HL-60 (cell line): ENCODE measurements around the gene ITGB5.

Source experiments
- DNase-seq, 2 experiments: peaks; one replicate each; pipeline ENCODE4 v3.0.0-alpha.2; 2010 to 2020; ENCODE audit warnings: low read depth in 1 of 2, low spot score in 1 of 2
- H3K27ac ChIP-seq: fragments of 250-450 bp; sonication (Bioruptor Pico); replicated peaks from 2 replicates; pipeline ENCODE4 v1.5.1; 2020; ENCODE audit warnings: mild to moderate bottlenecking, moderate library complexity
- H3K27me3 ChIP-seq: fragments of 250-450 bp; sonication (Bioruptor Pico); 2 replicates; pipeline ENCODE4 v1.5.1; 2021; ENCODE audit warnings: mild to moderate bottlenecking, moderate library complexity; ENCODE audit not compliant: insufficient read depth, poor library complexity, severe bottlenecking
- H3K4me3 ChIP-seq: replicated peaks from 2 replicates; pipeline ENCODE4 v1.5.1; 2011; ENCODE audit warnings: mild to moderate bottlenecking, control low read depth, low read length; ENCODE audit not compliant: insufficient read depth
- GABPA ChIP-seq: IDR thresholded peaks from 2 replicates; pipeline ENCODE4 v1.6.1; 2012; ENCODE audit warnings: low read depth
- POLR2AphosphoS5 ChIP-seq: IDR thresholded peaks from 2 replicates; pipeline ENCODE4 v1.6.1; 2012; ENCODE audit warnings: low read depth
- SPI1 ChIP-seq: IDR thresholded peaks from 2 replicates; pipeline ENCODE4 v1.6.1; 2012; ENCODE audit warnings: low read depth, mild to moderate bottlenecking, borderline replicate concordance
- TF ChIP-seq, protein P1 (sequence below): IDR thresholded peaks from one replicate; pipeline ENCODE4 v1.5.1; 2011; ENCODE audit warnings: low read length, control low read depth, inconsistent platforms; ENCODE audit not compliant: insufficient read depth
- TF ChIP-seq, protein P2 (sequence below): IDR thresholded peaks from 2 replicates; pipeline ENCODE4 v1.6.1; 2012; ENCODE audit warnings: low read depth; ENCODE audit not compliant: insufficient replicate concordance

The ITGB5 gene

DNA sequence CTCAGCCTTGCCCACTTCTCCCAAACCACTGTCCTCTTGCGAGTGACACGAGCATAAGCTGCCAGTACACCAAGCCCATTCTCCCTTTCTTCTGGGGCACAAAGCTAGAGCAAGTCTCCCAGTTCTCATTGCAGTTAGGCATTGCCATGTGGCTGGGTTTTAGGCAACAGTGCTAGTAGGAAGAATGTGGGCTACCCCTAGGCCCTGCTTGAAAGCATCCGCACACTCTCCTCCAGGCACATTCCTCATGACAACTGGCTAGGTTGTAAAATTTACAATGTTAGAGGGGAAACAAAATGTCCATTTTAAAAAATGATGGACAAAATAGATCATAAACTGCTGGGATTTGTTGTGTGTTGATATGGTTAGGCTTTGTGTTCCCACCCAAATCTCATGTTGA, 19.7 kb downstream of the ITGB5 start:
- Histone ChIP-seq H3K27me3 (peaks cover 2% of the 10 kb centered on the region), H3K27ac (no peak overlapping the region), H3K4me3 (no peak overlapping the region)
- DNase-seq = no peak
- TF ChIP-seq, protein P1, sequence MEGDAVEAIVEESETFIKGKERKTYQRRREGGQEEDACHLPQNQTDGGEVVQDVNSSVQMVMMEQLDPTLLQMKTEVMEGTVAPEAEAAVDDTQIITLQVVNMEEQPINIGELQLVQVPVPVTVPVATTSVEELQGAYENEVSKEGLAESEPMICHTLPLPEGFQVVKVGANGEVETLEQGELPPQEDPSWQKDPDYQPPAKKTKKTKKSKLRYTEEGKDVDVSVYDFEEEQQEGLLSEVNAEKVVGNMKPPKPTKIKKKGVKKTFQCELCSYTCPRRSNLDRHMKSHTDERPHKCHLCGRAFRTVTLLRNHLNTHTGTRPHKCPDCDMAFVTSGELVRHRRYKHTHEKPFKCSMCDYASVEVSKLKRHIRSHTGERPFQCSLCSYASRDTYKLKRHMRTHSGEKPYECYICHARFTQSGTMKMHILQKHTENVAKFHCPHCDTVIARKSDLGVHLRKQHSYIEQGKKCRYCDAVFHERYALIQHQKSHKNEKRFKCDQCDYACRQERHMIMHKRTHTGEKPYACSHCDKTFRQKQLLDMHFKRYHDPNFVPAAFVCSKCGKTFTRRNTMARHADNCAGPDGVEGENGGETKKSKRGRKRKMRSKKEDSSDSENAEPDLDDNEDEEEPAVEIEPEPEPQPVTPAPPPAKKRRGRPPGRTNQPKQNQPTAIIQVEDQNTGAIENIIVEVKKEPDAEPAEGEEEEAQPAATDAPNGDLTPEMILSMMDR = no peak
- TF ChIP-seq, protein P2, sequence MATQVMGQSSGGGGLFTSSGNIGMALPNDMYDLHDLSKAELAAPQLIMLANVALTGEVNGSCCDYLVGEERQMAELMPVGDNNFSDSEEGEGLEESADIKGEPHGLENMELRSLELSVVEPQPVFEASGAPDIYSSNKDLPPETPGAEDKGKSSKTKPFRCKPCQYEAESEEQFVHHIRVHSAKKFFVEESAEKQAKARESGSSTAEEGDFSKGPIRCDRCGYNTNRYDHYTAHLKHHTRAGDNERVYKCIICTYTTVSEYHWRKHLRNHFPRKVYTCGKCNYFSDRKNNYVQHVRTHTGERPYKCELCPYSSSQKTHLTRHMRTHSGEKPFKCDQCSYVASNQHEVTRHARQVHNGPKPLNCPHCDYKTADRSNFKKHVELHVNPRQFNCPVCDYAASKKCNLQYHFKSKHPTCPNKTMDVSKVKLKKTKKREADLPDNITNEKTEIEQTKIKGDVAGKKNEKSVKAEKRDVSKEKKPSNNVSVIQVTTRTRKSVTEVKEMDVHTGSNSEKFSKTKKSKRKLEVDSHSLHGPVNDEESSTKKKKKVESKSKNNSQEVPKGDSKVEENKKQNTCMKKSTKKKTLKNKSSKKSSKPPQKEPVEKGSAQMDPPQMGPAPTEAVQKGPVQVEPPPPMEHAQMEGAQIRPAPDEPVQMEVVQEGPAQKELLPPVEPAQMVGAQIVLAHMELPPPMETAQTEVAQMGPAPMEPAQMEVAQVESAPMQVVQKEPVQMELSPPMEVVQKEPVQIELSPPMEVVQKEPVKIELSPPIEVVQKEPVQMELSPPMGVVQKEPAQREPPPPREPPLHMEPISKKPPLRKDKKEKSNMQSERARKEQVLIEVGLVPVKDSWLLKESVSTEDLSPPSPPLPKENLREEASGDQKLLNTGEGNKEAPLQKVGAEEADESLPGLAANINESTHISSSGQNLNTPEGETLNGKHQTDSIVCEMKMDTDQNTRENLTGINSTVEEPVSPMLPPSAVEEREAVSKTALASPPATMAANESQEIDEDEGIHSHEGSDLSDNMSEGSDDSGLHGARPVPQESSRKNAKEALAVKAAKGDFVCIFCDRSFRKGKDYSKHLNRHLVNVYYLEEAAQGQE = no peak
- no peak for TF ChIP-seq SPI1

GRCh38 chr3:124862006-124862405, 25.2 kb downstream of the ITGB5 start:
- no peak overlapping the region for H3K4me3 ChIP-seq
- H3K27ac ChIP-seq = no peak overlapping the region
- TF ChIP-seq SPI1 = no peak
- DNase-seq = no peak
- H3K27me3 ChIP-seq = no peaks in the 10 kb centered on the region

DNA sequence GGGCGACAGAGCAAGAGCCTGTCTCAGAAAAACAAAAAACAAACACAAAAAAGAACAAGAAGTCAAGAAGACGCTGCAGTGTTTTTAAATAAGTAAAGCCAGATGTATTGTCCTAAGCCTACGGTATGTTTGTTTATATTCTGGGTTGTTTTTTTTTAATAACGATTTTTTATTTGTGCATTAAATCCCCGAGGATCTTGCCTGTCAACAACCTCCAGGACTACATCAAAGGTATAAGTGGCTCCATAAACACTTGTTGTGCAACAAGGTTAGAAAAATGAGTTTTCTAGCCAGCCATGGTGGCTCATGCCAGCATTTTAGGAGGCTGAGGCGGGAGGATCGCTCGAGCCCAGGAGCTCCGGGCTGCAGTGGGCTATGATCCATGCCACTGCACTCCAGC, 26.1 kb downstream of the ITGB5 start:
- Histone ChIP-seq H3K4me3 (no peak overlapping the region), H3K27me3 (no peaks in the 10 kb centered on the region), H3K27ac (no peak overlapping the region)
- TF ChIP-seq, protein P1 = no peak
- TF ChIP-seq, protein P2 = no peak
- no peak for DNase-seq

- H3K27ac ChIP-seq = no peak overlapping the region
- no peaks in the 10 kb centered on the region for H3K27me3 ChIP-seq
- no peak overlapping the region for H3K4me3 ChIP-seq
- TF ChIP-seq POLR2AphosphoS5 = no peak
- no peak for DNase-seq
These were observed 26.6 kb downstream of the ITGB5 start for GRCh38 chr3:124860599-124860998.

DNA sequence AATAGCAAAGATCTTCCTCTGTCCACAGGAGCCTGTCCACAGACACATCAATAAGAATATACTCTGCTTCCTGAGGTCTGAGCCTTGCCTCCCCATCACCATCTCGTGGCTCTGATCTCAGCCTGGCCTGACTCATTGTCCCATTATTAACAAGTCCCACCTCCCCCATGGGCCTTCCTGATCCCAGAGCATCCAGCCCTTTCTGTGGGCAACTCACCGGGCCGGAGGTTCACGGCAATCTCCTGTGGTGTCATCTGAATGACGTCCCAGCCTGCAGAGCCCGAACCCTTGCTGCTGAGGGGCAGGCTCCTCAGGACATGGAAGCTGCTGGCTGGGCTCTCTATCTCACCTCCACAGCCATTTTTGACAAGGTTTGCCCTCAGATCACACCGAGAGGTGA, 28.1 kb downstream of the ITGB5 start:
- H3K4me3 ChIP-seq = no peak overlapping the region
- DNase-seq = no peak
- no peak overlapping the region for H3K27ac ChIP-seq

More for the DNA sequence above, 28.1 kb downstream of the ITGB5 start:
- peaks cover 4% of the 10 kb centered on the region for H3K27me3 ChIP-seq
- TF ChIP-seq SPI1 (no peak), POLR2AphosphoS5 (no peak), GABPA (no peak)
- TF ChIP-seq, protein P2 = no peak
- TF ChIP-seq, protein P1 = no peak
